Spleen (tissue), 11 donors: ENCODE measurements around the gene CACNA2D3. TPM values are rescaled to one million over a fixed set of nuclear protein-coding genes. Genes with fewer than 3 reads are reported as not detected.

ENCODE experiments used
- DNase-seq: peaks from one replicate; pipeline ENCODE4 v3.0.0-alpha.2; 2020
- H3K27ac ChIP-seq, 8 donors: fragments of 200-600 bp; sonication (generic) in 7 of 8; 1 replicate in 4 of 8; 2 replicates in 4 of 8; pipeline versions ENCODE4 v1.5.0 to v1.8.0; 2016 to 2021; ENCODE audit warnings: inconsistent platforms in 4 of 8, mild to moderate bottlenecking in 4 of 8, moderate library complexity in 1 of 8
- H3K27me3 ChIP-seq, 7 donors: fragments of 200-600 bp; sonication (generic) in 6 of 7; replicated peaks in 1 of 7; 1 replicate in 4 of 7; 2 replicates in 3 of 7; pipeline versions ENCODE4 v1.5.0 to v1.8.0; 2016 to 2021; ENCODE audit warnings: inconsistent platforms in 3 of 7, mild to moderate bottlenecking in 1 of 7
- H3K36me3 ChIP-seq, 6 donors: fragments of 200-600 bp; sonication (generic) in 5 of 6; 1 replicate in 4 of 6; 2 replicates in 2 of 6; pipeline versions ENCODE4 v1.5.0 to v1.8.0; 2016 to 2021; ENCODE audit warnings: inconsistent platforms in 2 of 6
- H3K4me1 ChIP-seq, 6 donors: fragments of 200-600 bp; sonication (generic) in 5 of 6; 1 replicate in 3 of 6; 2 replicates in 3 of 6; pipeline versions ENCODE4 v1.5.0 to v1.8.0; 2016 to 2021; ENCODE audit warnings: inconsistent platforms in 3 of 6
- H3K4me3 ChIP-seq, 8 donors: fragments of 200-600 bp; sonication (generic) in 7 of 8; 1 replicate in 4 of 8; 2 replicates in 4 of 8; pipeline versions ENCODE4 v1.5.0 to v1.8.0; 2016 to 2021; ENCODE audit warnings: inconsistent platforms in 4 of 8, mild to moderate bottlenecking in 4 of 8, moderate library complexity in 2 of 8
- H3K9me3 ChIP-seq, 8 donors: fragments of 200-600 bp; sonication (generic) in 7 of 8; 1 replicate in 4 of 8; 2 replicates in 4 of 8; pipeline versions ENCODE4 v1.5.0 to v1.8.0; 2016 to 2021; ENCODE audit warnings: inconsistent platforms in 4 of 8
- CTCF ChIP-seq, 11 experiments: fragments of 200-600 bp in 7 of 11; fragments of 450-650 bp in 4 of 11; sonication (generic) in 4 of 11; IDR thresholded peaks in 8 of 11; conservative IDR thresholded peaks in 3 of 11; 1 replicate in 7 of 11; 2 replicates in 4 of 11; pipeline versions ENCODE4 v1.4.0 to v1.8.0; 2016 to 2021; ENCODE audit warnings: antibody characterized with exemption in 11 of 11, inconsistent platforms in 4 of 11, mild to moderate bottlenecking in 1 of 11
- POLR2A ChIP-seq, 3 donors: fragments of 450-650 bp; IDR thresholded peaks; one replicate each; pipeline ENCODE4 v1.5.1; 2017; ENCODE audit warnings: antibody characterized with exemption in 3 of 3, mild to moderate bottlenecking in 1 of 3
- POLR2AphosphoS5 ChIP-seq, 3 donors: sonication (generic); formaldehyde crosslinking; IDR thresholded peaks; one replicate each; pipeline ENCODE4 v1.5.1; 2017; ENCODE audit warnings: antibody characterized with exemption in 3 of 3
- WGBS, 5 donors: extraction: QIAGEN DNeasy Blood & Tissue Kit in 3 of 5; methylation state at CpG; one replicate each; pipeline versions ENCODE4 v1.1.5 to v1.1.7; 2013 to 2018; 5-methylcytosine and 5-hydroxymethylcytosine counted together
- intact Hi-C: fragments of 100-400 bp; cut with DNase I; formaldehyde crosslinking; loops from one replicate; pipeline ENCODE4 v1.15.0; 2023; ENCODE audit warnings: low total_unique reads
- polyA plus RNA-seq, 3 donors: library from polyadenylated mRNA; stranded (reverse); fragments of 200-250 nt; gene quantifications; one replicate each; pipeline ENCODE4 v1.2.1, GENCODE V29; 2013
- total RNA-seq, 7 donors: library from RNA; depleted of rRNA in 3 of 7; stranded (reverse); fragments of >200 nt in 3 of 7; fragmentation: NEBNext Ultra II Directional in 4 of 7; extraction: Animal tissue kit (Norgen Biotek cat#: 25700) in 4 of 7; gene quantifications; one replicate each; pipeline versions ENCODE4 v1.1.0 to v1.2.1, GENCODE V29; 2016 to 2021
- donor health status: healthy with polysubstance abuse.
- donor health status: DM: no; HTN: no; CAD: no; lungs with moderate emphysema.
- donor health status: DM: no; HTN: no; CAD: no.
- donor health status: Bipolar disorder and iron deficiency.
- donor health status: healthy.
- donor health status: DM: no; HTN: no; CAD: no.
- donor health status: DM: yes; HTN: yes; CAD: no.

Gene CACNA2D3
- total and polyA plus RNA-seq, 10 donors, result 0.83 to 4.9 (median 2.9) TPM

GRCh38 chr3:54547051-54547450, 424.7 kb downstream of the CACNA2D3 start:
- Histone ChIP-seq H3K4me1 (no peaks in the 10 kb centered on the region), H3K9me3 (no peaks in the 10 kb centered on the region), H3K4me3 (no peak overlapping the region), H3K27me3 (no peaks in the 10 kb centered on the region), H3K27ac (no peak overlapping the region), H3K36me3 (no peaks in the 10 kb centered on the region)
- TF ChIP-seq CTCF (IDR thresholded peaks at IDR 0.05 in 8 of 11, conservative IDR thresholded peaks at IDR 0.05 in 3 of 11) (no peak), POLR2A (IDR thresholded peaks at IDR 0.05) (no peak), POLR2AphosphoS5 (IDR thresholded peaks at IDR 0.05) (no peak)
- intact Hi-C loops, result no loop called here
- WGBS, 5 donors, result 79 to 93% (median 89%) methylated on average over 2 of the region's 2 CpGs
- DNase-seq, result no peak

GRCh38 chr3:54547846-54548245, 425.5 kb downstream of the CACNA2D3 start:
- no peak overlapping the region for H3K4me3 ChIP-seq
- no peak for DNase-seq
- TF ChIP-seq POLR2A (IDR thresholded peaks at IDR 0.05) (no peak), POLR2AphosphoS5 (IDR thresholded peaks at IDR 0.05) (no peak), CTCF (IDR thresholded peaks at IDR 0.05 in 8 of 11, conservative IDR thresholded peaks at IDR 0.05 in 3 of 11) (no peak)
- intact Hi-C loops, result no loop called here
- no peaks in the 10 kb centered on the region for H3K4me1 ChIP-seq
- no peaks in the 10 kb centered on the region for H3K27me3 ChIP-seq
- H3K27ac ChIP-seq, result no peak overlapping the region
- no peaks in the 10 kb centered on the region for H3K36me3 ChIP-seq
- H3K9me3 ChIP-seq, result no peaks in the 10 kb centered on the region
- WGBS, 5 donors, result 82 to 94% (median 90%) methylated on average over 2 of the region's 2 CpGs

- Histone ChIP-seq H3K9me3 (no peaks in the 10 kb centered on the region), H3K27ac (no peak overlapping the region), H3K27me3 (no peaks in the 10 kb centered on the region), H3K4me1 (no peaks in the 10 kb centered on the region), H3K36me3 (no peaks in the 10 kb centered on the region), H3K4me3 (no peak overlapping the region)
- TF ChIP-seq POLR2AphosphoS5 (IDR thresholded peaks at IDR 0.05), result no peak
- TF ChIP-seq POLR2A (IDR thresholded peaks at IDR 0.05), result no peak
- no peak for TF ChIP-seq CTCF (IDR thresholded peaks at IDR 0.05 in 8 of 11, conservative IDR thresholded peaks at IDR 0.05 in 3 of 11)
- 82 to 91% (median 88%) methylated on average over 10 of the region's 10 CpGs for WGBS, 5 donors
- intact Hi-C loops, result no loop called here
- no peak for DNase-seq
Measured at GRCh38 chr3:54549607-54550220, 427.4 kb downstream of the CACNA2D3 start.

- Histone ChIP-seq H3K9me3 (no peaks in the 10 kb centered on the region), H3K27me3 (no peaks in the 10 kb centered on the region), H3K4me3 (no peak overlapping the region), H3K36me3 (no peaks in the 10 kb centered on the region), H3K27ac (no peak overlapping the region), H3K4me1 (no peaks in the 10 kb centered on the region)
- 70 to 81% (median 76%) methylated on average over 19 of the region's 19 CpGs for WGBS, 5 donors
- intact Hi-C loops, result no loop called here
- DNase-seq, result no peak
- TF ChIP-seq POLR2AphosphoS5 (IDR thresholded peaks at IDR 0.05) (no peak), POLR2A (IDR thresholded peaks at IDR 0.05) (no peak), CTCF (IDR thresholded peaks at IDR 0.05 in 8 of 11, conservative IDR thresholded peaks at IDR 0.05 in 3 of 11) (no peak)
Measured at GRCh38 chr3:54550221-54550977, 428.0 kb downstream of the CACNA2D3 start.
